DMS153 (cell line): ENCODE data around the gene LANCL3.

Experiments used
- DNase-seq: peaks from one replicate; lab custom pipeline; 2025; lab: John Stamatoyannopoulos, UW

LANCL3 gene

DNA sequence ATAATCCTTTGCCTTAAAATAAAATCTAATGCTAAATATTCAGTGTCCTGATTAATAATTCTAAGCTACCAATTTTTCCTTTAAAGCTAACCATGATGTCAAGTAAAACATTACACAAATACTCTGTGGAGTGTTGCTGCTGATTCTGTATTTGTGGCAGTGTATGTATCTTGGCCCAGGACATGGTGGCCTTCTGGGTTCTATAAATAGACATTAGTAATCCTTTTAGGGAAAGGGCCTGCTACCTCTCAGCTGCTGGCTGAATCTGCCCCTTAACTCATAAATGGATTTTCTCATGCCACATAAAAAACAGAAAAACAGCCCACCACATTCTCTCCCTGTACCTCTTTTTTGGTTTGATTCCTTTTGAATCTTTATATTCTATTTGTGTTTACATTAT lies 113.0 kb downstream of the LANCL3 start:
- no peak for DNase-seq

DNA sequence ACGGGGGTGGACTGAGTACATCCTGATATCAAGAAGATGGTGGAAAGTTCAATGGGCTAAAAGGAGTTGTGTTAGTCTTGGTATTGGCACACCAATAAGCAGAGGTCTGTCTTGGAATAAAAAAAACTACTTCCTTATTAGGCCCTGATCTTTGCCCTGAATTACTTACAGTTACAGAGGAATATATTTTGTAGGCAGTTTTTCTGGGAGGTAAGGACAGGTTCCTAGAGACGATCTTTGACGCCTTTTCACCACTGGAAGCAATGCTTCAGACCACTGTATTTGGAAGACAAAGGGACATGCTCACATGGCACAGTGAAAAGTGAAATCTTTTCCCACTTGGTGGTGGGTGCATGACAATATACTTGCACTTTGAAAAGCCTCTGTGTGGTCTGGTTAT lies 113.5 kb downstream of the LANCL3 start:
- DNase-seq = no peak

DNA sequence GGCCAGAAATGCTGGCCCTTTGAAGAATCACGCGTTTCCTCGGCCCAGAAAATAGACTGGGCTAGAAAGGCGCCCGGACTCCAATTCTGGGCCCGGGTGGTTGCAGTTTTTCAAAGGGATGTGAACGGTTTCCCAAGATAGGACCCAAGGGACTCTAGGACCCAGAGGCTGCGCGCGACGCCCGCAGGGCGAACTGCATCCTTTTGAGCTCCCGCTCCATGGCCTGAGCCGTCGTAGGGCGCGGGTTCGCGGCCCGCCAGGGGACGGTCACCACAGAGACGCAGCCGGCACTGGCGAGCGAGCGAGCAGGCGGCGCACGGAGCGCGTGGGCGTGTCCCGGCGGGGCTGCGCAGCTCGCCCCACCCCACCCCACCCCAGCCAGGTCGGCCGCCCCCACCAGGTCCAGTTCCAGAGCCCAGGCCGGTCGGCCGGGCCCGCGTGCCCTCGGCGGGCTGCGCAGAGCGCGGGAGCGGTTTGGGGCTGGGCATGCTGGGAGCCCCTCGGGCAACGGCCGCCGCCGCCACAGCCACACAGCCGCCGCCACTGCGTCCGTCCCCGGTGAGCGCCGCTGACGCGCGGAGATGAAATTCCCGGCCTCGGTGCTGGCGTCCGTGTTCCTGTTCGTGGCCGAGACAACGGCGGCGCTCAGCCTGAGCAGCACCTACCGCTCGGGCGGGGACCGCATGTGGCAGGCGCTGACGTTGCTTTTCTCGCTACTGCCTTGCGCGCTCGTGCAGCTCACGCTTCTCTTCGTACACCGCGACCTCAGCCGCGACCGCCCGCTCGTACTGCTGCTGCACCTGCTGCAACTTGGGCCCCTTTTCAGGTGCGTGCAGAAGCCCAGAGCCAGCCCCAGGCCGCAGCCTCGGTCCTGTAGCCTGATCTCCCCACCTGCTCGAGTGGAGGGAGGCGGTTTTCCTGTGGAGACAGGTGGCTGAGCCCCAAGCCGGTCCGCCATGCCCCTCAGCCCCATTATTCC lies 114.2 kb downstream of the LANCL3 start, which contains the start of gene XK:
Gene XK (plus strand): TSS at position 411 of the 979 bp plus-strand sequence. CDS start 171 bp downstream, at position 582.
- peak; percentile 25 for DNase-seq

DNA sequence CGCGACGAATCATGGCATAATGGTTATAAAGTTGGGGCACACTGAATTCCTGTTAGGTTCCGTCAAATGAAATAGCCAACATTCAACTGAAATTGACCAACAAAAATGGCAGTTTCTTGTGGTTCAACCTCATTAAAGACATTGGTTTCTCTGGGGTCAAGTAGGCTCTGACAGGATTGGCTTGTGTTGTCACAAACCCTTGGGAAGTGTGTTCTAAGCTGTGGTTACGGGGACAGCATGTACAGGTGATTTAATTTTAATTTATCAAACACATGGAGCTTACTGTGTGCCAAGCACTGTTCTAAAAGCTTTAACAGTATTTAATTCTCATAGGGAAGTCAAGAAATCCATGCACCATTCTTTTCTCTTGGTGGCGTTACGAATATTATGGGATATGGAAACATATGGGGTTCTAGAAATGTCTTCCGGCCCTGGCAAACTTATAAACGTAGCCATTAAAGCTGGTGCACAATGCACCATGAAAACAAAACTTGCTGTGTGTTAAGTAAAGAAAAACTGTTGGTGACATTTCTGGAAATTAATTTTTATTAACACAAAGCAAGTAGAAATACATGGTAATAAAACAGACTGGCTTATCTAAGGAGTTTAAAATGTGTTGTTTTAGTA lies 115.0 kb downstream of the LANCL3 start:
- DNase-seq = no peak

DNA sequence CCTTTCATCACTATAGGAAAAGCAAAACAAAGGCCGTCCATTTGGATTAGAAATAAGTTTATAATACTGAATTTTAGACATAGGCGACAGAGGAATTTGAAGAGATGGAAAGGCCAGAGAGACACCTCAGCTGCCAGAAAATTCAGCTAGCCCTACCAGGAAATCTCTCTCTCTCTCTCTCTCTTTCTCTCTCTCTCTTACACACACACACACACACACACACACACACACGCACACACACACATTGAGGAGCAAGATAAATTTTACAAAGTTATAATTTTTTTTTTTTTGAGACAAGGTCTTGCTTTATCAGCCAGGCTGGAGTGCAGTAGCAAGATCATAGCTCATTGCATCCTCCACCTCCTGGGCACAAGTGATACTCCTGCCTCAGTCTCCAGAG lies 115.5 kb downstream of the LANCL3 start:
- no peak for DNase-seq

DNA sequence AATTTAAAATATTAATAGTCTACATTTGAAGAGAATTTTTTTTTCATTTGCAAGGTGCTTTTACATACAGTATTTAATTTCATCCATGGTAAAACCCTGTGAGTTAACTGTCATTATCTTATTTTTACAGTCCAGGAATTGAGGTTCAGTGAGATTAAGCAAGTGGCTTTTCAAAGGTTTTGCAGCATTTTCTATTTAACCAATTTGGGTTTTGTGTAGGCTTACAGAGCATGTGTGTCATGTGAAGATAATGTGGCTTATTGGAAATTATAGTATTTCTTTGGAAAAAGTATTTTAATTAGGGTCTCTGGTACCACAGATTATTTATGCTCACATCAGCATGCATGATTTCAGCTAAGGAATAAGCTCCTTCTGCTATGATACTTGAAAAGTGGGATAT lies 118.7 kb downstream of the LANCL3 start:
- no peak for DNase-seq

DNA sequence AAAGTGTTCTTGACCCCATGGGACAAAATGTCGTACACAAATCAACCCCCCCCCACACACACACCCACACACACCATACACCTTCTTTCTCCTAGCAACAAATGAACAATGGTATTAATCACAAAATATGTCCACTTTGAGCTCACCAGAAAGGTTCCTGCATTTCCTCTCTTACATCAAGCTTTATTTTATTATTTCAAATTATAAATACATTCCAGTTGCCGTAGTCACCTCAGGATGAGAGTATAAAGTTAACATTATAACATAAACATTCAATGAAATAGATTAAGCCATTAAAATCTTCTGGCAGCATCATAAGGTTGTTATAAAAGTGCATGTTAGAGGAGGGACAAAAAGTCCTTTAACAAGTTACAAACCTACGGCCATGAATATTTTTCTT lies 121.5 kb downstream of the LANCL3 start:
- no peak for DNase-seq

DNA sequence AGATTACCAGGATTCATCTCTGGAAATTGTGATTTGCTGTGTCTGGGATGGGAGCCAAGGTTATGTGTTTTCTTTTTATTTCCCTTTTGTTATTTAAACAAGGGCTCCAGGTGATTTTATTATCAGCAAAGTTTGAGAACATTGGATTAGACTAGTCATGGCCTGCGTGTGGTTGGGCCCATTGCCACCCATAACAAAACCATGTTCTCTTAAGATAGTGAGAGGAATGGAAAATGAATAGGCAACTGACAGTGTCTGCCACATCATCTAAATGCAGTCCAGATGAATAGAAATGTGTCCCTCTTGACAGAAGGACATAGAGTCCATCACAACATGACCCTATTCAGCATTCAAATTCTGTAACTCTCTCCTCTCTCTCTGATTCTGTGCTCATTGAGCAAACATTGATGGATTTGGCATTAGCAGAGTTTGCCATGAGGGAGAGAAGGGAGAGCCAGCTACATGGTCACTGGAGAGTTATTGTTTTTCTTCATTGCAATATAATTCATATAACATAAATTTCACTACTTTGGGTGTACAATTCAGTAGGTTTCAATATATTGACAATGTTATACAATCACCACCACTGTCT lies 125.8 kb downstream of the LANCL3 start:
- peak; percentile 46 for DNase-seq

DNA sequence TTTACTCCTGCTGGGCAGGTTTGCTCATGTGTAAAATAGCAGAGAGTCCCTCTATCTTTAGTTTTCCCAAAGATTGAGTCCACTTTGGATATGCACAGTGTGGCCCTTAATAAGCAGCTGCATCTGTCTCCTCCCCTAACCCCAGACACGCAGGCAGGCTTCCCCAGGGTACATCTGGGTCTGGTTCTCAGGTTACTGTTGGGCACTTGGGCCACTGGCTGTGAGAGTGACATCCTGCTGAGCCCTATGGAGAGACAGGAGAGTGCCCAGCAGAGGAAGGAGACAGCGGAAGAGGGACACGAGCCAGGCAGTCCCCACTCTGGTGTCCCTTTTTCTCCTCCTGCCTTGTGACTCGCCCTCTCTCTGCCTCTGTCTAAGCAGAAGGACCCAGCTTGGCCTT lies 130.1 kb downstream of the LANCL3 start:
- DNase-seq = no peak

DNA sequence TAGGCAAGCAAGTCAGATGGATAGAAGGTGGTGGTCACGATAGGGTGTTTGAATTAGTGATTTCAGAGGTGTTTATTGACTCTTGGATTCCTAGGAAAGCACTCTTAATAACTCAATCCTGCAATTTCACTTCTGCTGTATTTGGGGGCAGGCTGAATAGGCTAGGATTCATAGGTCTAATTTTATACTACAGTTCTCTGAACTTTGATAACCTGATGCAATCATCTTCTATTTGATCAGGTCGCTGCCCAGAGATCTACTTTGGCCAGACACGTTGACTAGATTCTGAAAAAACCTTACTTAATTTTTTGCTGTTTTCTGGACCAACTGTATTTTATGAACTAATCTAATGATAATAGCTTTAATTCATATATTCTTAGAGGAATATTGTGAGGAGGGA lies 140.5 kb downstream of the LANCL3 start:
- no peak for DNase-seq

DNA sequence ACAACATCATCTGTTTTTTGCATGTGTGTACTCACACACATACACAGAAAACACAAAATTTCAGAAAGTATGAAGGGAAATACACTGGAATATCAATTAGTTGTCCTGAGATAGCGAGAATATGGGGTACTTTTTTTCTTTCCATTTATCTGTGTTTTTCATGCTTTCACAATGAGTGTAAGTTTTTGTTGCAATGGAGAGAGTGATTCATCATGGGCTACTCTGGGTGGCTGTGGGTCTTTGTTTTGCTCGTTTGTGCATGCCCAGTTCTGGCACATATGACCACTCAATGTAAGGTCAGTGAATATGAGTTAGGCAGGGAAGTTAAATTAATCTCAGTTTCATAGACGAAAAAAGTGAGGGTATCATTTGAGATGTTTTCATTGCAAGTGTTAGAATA lies 141.0 kb downstream of the LANCL3 start:
- DNase-seq = no peak

DNA sequence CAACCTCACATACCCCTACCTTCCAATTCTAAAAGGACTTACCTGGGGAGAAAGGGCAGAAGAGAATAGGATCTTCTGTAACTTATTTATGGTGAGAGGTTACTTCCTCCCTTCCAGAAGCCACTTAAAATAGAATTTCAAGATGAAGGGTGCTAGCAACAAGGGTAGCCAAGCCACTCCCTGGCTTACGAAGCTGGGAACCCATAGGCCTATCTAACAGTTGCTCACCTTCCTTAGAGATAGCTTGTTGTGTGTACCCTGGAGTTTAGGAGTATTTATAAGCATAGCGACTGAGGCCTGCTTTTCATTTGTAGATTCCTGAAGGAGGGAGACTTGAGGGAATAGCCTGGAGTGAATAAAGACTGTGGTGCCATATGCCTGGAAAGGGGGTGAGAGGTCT lies 143.0 kb downstream of the LANCL3 start:
- DNase-seq = no peak

DNA sequence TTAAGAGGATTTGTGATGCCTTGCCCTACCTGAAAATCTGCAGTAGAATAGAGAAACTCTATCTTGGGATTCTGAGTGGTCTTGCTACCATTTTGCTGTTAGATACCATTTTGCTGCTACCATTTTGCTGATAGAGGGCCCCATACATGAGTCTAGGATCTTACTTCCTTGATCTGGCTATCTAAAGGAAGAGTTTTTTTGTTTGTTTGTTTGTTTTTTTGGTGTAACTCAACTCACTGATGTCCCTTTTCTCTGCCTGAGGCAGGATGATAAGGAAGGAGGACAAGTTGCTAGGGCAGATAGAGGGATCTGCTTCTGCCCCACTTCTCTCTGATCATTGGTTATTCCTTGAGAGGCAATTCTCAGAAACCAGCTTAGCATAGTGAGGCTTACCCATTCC lies 145.1 kb downstream of the LANCL3 start:
- no peak for DNase-seq

DNA sequence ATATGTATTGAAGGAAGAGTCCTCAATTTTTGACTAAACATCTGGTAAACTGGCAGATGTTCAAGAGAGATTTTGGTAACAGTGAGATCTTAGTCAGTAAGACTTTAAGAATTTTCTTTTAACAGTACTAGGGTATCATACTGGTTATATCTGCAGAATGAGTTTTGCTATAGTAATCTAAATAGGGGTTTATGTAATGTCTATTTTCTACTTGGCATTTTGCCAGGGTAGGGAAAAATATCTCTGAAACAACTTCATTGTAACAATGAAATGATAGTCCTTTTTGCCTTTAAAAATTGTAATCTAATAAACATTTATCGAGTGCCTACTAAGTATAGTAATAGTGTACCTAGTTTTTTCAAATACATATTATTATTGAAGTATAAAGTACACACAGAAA lies 146.2 kb downstream of the LANCL3 start:
- DNase-seq = no peak

DNA sequence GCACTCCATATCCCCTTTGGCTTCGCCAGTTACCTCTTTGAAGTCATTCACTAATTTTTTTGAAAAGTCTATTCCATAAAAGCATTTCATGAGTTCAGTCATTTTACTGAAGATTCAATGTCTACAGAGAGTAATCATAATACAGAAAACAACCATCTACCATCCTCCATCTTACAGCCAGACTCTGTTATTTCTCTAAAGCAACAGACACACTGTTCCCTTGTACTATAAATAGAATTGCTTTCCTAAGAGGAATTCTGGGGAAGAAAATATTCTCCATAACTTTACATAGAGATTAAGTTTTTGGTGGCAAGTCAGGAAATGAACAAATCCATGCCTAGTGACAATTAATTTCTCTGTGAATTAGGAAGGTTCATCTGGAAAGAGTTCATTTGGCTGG lies 151.1 kb downstream of the LANCL3 start:
- no peak for DNase-seq

DNA sequence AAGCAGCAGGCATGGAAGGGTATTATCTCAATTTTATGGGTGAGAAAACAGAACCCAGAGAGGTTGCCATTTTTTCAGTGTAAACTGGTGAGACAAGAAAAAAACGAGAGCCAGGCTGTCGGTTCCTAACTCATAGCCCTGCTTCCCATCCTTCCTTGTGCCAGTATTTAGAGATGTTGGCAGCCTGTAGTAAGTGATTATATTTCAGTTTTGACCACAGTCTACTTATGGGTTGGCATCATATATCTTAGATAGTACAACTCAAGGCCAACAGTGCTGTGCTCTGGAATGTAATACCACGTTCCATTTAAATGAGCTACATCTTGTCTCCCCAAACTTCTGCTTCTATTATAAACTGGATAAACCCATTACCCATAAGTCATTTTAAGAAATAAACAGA lies 154.9 kb downstream of the LANCL3 start:
- no peak for DNase-seq
